Measurements from ENCODE around the gene LTBP3.

LTBP3 gene

GRCh38 chr11:65492637-65493366 lies 65.4 kb downstream of the LTBP3 start:
- DNase-seq = no peak

GRCh38 chr11:65492387-65492636 lies 65.8 kb downstream of the LTBP3 start:
- no peak for DNase-seq

GRCh38 chr11:65491614-65492386 lies 66.4 kb downstream of the LTBP3 start:
- DNase-seq = no peak

- no peak for DNase-seq
These were observed 67.0 kb downstream of the LTBP3 start for GRCh38 chr11:65491163-65491465.

- DNase-seq = no peak
These were observed 68.3 kb downstream of the LTBP3 start for GRCh38 chr11:65489706-65490320.

GRCh38 chr11:65489035-65489705 lies 69.0 kb downstream of the LTBP3 start:
- DNase-seq = no peak
